ENCODE data around the gene PLCH1.

DNA sequence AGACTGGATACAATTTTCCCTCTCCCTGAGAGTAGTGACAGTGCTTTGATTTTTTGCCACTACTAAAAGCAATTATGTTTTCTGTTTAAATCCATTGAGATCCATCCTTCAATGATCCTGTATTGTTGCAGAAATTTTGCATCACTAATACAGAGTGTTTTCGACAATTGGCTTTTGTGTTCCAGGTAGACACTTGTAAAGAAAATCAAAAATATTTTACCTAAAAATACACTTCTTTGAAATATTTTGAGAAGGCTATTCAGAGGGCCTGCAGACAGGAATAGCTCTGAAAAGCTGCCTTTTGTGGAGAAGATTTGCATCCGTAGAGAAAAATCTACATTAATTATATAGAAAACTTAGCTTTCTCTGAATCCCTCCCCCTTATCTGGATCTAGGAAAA, 384.6 kb downstream of the PLCH1 start:
- TF ChIP-seq CTCF (conservative IDR thresholded peaks at IDR 0.05; ENCODE audit: low read depth, low read length), result no peak
- TF ChIP-seq EZH2 (IDR thresholded peaks at IDR 0.05; ENCODE audit: borderline replicate concordance, low read depth, low read length, poor library complexity, severe bottlenecking), result no peak

Data from A673 (cell line).